ENCODE results near the gene ENO1.

The ENO1 gene

DNA sequence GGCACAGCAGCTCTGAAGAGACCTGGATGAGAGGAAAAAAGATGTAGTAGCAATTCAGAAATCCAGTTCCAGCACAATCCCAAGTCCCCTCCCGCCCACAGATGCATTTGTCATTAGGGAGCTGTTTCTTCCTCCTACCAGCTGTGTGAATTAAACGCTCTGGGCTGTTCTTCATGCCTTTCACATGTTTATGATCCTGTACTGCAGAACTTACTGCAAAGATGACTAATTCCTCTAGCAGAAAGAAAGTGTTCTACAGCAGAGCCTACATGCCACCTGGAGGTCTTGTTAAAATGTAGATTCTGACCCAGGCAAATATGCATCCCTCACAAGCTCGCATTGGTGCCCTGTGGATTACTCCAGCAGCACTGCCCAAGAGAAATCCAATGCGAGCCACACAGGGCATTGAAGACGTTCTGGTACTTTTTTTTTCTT, 6.5 kb downstream of the ENO1 start:
- DNase-seq (ENCODE audit: low read depth in 1 of 2, low spot score in 1 of 2) = no peak

DNA sequence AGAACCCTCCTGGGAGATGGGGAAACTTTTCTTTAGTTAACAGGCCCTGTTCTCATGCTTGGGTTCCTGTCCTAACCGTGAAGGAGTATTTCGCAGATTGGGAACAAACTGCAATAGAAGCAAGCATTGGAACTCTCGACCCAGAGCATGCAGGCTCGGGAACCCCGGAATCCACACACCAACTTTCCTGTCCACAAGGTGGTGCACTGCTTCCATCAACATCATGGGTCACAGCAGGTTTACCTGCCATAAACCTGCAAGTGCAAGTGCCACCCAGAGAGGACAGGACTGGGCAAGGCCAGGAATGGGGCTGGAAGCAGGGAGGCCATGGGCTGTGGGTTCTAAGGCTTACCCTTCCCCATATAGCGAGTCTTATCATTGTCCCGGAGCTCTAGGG, 6.9 kb downstream of the ENO1 start:
- DNase-seq (ENCODE audit: low read depth in 1 of 2, low spot score in 1 of 2) = no peak

DNA sequence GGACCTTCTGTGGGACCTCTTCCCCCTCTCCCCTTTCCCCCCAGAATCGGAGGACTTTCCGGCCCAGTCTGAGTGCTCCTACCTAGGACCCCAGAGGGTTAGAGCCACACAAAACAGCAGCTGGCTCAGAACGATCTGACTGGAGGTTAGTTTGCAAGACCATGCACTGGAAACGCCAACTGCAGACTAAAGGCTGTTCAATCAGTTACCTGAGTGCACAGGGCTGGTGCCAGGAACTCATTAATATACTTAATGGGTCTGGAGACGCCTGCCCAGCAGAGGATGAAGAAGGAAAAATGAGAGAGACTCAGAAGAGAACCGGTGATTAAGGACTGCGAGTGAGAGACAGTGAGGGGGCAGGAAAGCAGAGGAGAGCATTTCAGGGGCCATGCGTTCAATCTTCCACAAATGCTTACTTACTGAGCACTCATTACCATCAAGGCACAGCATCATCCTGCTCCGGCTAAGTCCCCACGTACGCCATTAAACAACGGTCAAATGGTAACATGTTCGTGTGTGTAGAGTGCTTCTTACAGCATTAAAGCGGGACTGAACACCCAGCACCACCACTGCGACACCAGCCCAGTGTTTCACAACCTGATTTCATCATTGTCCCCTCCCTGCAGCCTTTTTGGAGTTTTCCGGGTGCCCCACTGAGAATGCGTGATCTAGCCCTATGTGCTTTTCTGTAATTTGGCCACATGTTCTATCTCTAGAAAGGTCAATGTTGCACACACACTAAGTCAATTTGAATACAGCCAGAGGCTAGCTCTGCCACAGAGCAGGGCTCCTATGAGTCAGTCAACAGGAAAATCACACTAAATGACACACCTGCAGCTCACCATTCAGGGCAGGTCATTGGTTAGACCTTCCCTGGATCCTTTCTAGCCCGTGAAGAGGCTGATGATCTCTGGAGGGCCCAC, 7.6 kb downstream of the ENO1 start:
- DNase-seq (ENCODE audit: low read depth in 1 of 2, low spot score in 1 of 2) = no peak

DNA sequence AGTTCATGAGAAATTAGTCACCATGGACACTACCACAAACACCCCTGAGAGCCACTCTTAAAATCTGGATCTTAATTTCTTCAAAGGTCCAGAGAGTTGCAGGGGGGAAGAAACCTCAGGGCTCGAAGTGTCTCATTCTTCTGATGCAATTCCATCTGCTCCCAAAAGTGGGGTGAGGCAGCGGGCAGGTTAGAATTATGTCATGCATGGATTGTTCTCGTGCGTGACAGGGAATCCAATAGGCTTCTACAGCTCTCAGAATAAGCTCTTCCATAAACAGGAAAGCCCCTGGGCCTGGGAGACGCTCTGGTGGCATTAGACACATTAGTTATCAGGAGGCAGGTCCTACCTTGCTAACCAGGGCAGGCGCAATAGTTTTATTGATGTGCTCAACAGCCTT, 8.4 kb downstream of the ENO1 start:
- DNase-seq (ENCODE audit: low read depth in 1 of 2, low spot score in 1 of 2) = no peak

DNA sequence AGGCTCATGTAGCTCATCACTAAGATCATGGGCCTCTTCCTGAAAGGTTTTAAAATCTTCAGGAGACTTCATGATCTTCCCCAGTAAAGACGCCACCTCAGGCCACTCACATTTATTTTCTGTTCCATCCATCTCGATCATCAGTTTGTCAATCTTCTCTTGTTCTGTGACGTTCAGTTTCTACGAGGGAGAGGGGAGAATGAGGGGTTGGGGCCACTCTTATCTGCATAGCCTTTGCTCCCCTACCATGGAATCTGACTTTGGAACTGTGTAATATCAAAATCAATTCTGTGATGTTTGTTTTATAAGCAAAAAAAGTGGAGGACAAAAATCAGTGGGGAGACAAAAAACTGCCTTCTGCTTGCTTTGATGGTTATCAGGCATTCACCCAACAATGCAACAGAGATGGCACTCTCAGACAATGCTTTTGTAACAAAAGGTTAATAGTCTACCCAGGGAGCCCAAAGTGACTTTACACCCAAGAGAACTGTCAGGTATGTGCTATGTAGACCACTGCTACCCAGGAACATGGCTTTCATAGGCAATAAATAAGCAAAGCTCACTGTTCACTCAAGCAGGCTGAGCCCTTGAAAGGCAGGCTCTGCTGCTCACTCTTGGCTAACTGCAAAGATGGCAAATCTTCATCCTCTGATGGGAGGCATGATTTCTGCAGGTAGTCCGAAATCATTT, 10.5 kb downstream of the ENO1 start:
- DNase-seq (ENCODE audit: low read depth in 1 of 2, low spot score in 1 of 2) = no peak

DNA sequence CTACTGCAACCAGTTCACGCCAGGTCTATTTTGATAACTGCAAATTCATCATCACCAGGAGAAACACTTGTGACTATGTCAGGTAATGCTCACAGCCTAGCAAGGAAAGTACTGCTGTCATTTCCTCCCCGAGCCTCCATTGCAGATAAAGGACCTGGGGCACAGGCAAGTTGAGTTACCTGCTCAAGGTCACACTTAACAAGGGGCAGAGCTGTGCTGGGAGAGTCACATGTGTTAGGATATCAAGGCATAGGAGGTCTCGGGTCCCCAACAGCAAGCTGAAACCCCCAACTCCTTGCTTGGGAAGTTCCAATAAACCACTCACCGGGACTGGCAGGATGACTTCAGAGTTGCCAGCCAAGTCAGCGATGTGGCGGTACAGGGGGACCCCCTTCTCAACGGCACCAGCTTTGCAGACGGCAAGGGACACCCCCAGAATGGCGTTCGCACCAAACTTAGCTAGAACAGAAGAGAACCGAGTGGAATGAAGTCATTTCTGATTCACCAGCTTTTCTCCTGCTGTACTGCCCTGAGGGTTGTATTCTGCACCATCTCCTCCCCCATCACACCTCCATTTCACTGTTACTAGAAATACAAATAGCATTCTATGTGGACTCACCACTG, 11.6 kb downstream of the ENO1 start:
- DNase-seq (ENCODE audit: low read depth in 1 of 2, low spot score in 1 of 2) = no peak

DNA sequence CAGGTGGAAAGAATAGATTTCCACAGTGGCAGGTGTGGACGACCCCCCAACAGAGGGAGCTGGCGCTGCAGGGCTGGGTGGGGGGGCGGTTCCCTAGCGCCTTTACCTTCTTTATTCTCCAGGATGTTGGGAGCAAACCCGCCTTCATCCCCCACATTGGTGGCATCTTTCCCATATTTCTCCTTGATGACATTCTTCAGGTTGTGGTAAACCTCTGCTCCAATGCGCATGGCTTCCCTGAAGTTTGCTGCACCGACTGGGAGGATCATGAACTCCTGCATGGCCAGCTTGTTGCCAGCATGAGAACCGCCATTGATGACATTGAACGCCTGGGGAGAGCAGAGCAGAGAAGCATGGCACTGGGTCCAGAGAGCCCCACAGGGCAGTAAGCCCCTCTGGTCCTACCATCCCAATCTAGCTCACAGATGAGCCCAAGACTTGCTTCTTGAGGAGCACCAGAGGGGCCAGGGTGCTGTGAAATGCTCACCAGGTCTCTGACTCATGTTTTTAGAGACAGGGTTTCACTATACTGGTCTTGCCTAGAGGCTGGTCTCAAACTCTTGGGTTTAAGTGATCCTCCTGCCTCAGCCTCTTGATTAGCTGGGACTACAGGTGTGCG, 12.2 kb downstream of the ENO1 start:
- DNase-seq (ENCODE audit: low read depth in 1 of 2, low spot score in 1 of 2) = no peak

DNA sequence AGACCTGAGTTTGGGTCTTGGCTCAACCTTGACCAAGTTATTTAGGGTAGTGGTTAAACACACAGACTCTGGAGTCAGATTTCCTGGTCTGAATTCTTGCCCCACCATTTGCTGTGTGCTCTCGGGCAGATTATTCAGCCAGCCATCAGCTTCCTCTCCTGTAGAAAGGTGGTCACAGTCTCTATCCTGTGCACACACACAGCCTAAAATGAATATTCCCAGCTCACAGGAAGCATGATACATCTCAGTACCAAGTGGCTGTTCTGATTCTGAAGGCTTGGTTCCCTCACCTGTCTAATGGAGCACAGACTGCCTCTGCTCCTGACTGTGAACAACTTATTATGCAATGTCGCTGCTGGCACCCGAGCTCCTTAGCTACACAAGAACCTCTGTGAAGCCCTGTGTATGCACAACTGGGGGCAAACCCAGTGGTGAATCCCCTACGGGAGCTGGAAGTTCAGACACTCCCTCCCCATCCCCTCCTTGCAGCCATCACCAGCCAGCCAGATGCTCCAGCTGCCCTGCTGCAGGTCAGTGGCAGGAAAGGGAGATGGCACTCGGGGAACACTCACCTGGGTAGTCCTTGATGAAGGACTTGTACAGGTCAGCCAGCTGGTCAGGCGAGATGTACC, 13.7 kb downstream of the ENO1 start:
- DNase-seq (ENCODE audit: low read depth in 1 of 2, low spot score in 1 of 2) = no peak

DNA sequence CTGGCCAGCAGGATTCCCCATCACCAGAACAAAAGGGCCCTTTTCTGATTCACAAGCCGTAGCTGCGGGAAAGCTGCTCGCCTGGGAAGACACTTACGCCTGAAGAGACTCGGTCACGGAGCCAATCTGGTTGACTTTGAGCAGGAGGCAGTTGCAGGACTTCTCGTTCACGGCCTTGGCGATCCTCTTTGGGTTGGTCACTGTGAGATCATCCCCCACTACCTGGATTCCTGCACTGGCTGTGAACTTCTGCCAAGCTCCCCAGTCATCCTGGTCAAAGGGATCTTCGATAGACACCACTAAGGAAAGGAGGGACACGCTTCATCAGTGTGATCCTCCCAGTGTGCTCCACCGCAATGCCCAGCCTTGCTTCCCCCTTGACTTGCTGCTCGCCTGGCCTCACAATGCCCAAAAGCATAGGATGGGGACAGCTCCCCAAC, 14.7 kb downstream of the ENO1 start:
- DNase-seq (ENCODE audit: low read depth in 1 of 2, low spot score in 1 of 2) = no peak

DNA sequence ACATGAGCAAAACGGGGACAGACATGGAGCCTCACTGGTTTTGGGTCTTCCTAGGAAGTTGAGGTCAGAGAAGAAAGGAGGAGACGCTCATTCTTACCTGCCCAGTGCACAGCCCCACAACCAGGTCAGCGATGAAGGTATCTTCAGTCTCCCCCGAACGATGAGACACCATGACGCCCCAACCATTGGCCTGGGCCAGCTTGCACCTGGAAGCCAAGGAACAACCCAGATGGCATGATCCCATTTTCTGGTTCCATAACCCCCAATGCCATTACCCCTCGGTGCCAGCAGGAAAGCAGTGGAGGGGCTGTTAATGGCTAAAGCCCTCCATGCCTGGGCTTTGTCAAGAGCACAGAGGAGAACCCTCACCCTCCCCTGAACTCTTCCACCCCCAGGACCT, 15.3 kb downstream of the ENO1 start:
- DNase-seq (ENCODE audit: low read depth in 1 of 2, low spot score in 1 of 2) = no peak

DNA sequence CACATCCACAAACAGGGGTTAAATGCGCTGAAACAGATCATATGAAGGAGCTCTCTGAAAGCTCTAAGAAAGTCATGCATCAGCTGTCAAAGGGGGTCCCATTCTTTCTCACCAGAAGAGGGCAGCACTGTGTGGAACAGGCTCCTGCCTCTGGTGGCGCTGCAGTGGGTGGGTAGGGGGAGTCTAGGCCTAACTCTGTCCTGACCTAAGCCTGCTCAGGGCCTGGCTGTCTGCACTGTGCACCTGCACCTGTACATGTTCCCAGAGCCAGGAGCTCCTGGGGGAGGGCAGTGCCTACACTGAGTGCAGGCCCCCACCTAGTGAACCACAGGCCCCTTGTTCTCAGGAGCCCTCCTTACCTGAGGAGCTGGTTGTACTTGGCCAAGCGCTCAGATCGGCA, 16.0 kb downstream of the ENO1 start:
- DNase-seq (ENCODE audit: low read depth in 1 of 2, low spot score in 1 of 2) = no peak

DNA sequence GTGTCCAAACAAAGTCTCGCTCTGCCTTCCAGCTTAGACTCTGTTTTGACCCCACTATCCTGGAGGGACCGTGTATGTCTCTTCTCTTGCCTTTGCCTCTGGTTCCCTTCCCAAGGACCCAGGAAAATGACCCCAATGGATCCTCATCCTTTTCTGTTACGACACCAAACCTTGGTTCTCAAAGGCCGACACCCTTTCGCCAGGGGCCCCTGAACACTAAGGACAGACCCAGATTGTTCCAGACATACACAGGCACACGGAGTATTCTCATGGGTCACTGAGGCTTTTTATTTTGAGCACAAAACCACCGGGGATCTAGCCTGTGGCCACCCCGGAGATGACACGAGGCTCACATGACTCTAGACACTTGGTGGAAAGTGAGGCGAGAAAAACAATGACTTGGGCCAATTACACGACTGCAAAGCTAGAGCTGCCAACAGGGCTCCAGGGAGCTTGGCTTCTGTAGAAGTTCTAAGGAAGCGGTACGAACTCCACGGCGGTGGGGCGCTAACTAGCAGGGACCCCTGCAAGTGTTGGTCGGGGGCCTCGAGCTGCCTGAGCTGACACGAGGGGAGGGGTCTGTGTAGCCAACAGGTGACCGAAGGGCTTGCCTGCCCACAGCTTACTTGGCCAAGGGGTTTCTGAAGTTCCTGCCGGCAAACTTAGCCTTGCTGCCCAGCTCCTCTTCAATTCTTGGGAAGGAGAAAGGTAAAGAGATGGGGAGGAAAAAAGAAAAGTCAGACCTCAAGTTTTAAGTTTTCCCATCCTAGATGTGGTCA, 17.6 kb downstream of the ENO1 start:
- DNase-seq (ENCODE audit: low read depth in 1 of 2, low spot score in 1 of 2) = no peak

DNA sequence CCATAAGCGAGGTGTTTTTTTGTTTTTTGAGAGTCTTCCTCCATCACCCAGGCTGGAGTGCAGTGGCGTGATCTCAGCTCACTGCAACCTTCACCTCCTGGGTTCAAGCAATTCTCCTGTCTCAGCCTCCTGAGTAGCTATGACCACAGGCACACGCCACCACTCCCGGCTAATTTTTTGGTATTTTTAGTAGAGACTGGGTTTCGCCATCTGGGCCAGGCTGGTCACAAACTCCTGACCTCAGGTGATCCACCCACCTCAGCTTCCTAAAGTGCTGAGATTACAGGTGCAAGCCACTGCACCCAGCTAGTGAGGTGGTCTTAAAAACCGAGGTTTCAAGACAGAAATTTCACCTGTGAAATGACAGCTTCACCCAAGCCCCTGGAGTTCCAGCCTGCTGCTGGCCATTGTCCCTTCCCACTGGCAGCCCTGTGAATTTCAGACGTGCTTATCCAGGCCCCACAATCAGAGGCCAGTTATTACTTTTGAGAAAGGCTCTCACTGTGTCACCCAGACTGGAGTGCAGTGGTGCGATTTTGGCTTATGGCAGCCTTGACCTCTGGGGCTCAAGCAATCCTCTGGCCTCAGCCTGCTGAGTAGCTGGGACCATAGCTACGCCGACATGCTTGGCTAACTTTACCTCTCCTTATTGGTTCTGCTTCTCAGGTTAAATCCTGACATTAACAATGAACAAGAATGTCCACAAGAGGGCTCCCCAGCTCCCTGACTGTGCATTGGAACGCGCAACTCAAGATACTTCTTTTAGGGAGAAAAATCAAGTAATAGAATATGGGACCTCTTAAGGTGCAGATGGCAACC, 19.4 kb downstream of the ENO1 start:
- DNase-seq (ENCODE audit: low read depth in 1 of 2, low spot score in 1 of 2) = peak in 1 of 2 donors; percentile 50

DNA sequence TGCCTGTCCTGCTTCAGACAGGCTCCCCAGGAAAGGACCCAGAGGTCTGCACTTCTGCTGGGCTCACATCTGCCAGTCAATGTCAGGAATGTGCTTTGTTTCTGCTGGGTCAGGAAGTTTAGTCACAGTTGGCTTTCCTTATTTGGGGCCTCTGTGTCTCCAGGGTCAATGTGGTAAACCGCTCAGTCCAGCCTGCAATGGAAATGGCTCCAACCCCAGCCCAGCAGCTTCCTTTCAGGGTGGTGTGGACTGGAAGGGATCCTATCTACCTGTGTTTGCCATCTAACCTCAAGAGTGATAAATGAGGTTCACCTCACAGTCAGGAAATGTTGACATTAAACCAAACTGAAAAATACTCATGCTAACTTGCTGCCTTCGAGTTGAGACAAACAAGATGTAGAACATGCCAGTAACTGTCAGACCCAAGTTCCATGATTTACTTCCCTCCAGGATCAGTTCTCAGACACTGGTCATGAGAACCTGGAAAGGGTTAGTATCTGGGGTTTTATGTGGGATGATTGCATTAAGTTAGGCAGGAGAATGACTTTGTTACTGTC, 20.3 kb downstream of the ENO1 start:
- no peak for DNase-seq (ENCODE audit: low read depth in 1 of 2, low spot score in 1 of 2)

DNA sequence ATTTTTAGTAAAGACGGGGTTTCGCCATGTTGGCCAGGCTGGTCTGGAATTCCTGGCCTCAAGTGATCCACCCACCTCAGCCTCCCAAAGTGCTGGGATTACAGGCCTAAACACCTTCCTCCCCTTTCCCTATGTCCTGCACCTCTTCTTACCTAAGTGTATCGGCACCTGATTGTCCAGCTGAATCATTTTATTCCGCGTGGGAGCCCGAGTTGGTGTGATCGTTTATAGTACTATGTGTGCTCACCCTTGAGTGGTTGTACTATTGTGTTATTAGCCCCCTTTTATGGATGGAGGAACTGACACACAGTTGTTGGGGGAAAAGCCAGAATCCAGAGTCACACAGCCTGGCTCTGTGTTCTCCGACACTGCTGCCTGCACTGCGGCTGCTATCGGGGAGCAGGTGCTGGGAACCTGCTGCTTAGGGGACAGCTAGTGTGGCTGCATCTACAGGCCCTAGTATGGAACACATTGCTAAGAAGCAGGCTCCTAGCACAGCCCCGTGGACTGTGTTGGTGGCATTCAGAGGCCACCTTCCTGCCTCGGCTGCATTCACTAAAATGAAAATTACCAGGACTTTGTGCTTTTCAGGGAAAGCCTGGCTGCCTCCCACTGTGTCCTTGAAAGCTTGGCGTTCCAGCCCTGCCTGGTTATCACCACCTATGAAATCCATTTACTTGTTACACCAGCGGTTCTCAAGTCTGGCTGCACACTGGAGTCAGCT, 21.6 kb downstream of the ENO1 start:
- no peak for DNase-seq (ENCODE audit: low read depth in 1 of 2, low spot score in 1 of 2)

DNA sequence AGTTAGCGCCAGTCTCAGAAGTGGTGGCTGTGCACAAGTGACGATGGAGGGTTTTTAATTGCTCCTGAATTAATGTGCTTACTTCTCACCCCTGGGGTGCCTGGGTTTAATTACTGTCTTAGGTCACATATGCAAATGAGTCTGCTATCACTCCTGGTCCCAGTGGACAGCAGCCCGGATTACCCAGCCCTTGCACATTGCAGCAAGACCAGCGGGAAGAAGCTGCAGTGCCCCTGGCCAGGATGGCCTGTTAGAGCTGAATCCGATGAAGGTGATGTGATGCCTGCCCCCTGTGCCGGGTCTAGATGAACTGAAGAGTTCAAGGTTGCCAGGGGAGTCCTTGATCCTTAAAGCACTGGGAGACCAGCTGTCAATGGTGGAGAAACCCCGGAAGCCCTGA, 24.2 kb downstream of the ENO1 start:
- no peak for DNase-seq (ENCODE audit: low read depth in 1 of 2, low spot score in 1 of 2)

DNA sequence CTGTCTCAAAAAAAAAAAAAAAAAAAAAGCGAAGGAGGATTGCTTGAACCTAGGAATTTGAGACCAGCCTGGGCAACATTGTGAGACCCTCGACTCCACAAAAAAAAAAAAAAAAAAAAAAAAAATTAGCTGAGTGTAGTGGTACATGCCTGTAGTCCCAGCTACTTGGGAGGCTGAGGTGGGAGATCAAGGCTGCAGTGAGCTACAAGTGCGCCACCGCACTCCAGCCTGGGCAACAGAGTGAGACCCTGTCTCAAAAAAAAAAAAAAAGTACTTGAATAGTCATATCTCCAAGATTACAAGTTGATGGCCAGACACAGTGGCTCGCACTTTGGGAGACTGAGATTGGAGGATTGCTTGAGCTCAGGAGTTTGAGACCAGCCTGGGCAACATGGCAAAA, 27.4 kb downstream of the ENO1 start:
- DNase-seq (ENCODE audit: low read depth in 1 of 2, low spot score in 1 of 2) = no peak

DNA sequence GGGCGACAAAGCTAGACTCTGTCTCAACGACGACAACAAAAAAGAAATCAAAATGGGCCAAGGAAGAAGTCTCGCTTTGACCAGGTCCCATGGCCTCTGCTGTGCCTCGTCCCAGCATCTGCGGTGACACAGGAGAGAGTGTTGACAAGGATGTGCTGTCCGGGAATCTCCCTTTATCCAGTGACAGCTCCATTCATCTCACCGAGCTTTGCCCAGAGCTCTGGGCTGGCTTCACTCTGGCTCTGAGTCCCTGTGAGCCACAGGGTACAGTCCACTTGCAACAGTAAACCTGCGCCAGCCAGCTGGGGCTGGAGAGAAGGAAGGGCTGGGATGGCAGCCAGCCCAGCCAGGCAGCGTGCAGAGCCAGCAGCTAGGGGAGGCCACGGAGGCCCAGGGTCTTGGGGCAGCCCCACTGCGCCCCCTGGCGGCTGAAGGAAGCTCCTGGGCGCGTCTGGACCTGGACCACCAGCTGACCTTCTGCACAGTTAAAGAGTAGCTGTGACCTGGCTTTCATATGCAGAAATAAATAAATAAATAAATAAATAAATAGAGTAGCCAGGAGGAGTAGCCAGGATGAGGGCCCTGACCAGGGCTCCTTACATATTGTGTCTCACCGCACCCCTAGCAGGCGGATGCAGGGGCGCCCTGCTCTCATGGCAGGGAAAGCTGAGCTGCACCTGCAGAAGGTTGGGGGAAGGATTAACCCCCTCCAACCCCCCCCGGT, 29.7 kb downstream of the ENO1 start:
- peak; percentile 61 to 66 for DNase-seq (ENCODE audit: low read depth in 1 of 2, low spot score in 1 of 2)

Data from activated CD4-positive, alpha-beta T cell treated with anti-CD3 and anti-CD28 coated beads, Interleukin-2, amount 50 U/mL, for 24 hours (primary cell).